Mesendoderm (in vitro differentiated cells): ENCODE data around the gene GSAP.
A peak's percentile ranks its signal among the peaks of the same experiment; 100 is the strongest.
"Not testable (repeated sequence)": the region's sequence is repeated elsewhere in the genome, so short reads cannot be mapped to it uniquely, and the experiment has no call there.

Experiments
- DNase-seq: peaks from one replicate; pipeline ENCODE4 v3.0.0; 2013
- H2AK5ac ChIP-seq: 2 replicates; pipeline ENCODE4 v1.6.1; 2013; ENCODE audit warnings: low read length, inconsistent platforms
- H2BK120ac ChIP-seq: 2 replicates; pipeline ENCODE4 v1.6.1; 2013; ENCODE audit warnings: low read depth, mild to moderate bottlenecking, low read length, moderate library complexity, mixed read lengths
- H2BK15ac ChIP-seq: replicated peaks from 2 replicates; pipeline ENCODE4 v1.6.1; 2013; ENCODE audit warnings: low read depth, mild to moderate bottlenecking, moderate library complexity
- H2BK5ac ChIP-seq: 2 replicates; pipeline ENCODE4 v1.6.1; 2013; ENCODE audit warnings: low read length, inconsistent platforms
- H3K18ac ChIP-seq: 2 replicates; pipeline ENCODE4 v1.6.1; 2013; ENCODE audit warnings: mild to moderate bottlenecking, low read length, mixed read lengths
- H3K23ac ChIP-seq: one replicate; pipeline ENCODE4 v1.6.1; 2013; ENCODE audit warnings: low read length
- H3K27ac ChIP-seq: 2 replicates; pipeline ENCODE4 v1.5.1; 2013; ENCODE audit warnings: low read depth, mild to moderate bottlenecking, inconsistent platforms, low read length, moderate library complexity
- H3K27me3 ChIP-seq: 2 replicates; pipeline ENCODE4 v1.6.1; 2013; ENCODE audit warnings: low read length, control low read depth, mild to moderate bottlenecking, inconsistent platforms; ENCODE audit not compliant: insufficient read depth, poor library complexity
- H3K36me3 ChIP-seq: 2 replicates; pipeline ENCODE4 v1.6.1; 2013; ENCODE audit warnings: low read length, inconsistent platforms; ENCODE audit not compliant: control insufficient read depth, insufficient read depth
- H3K4ac ChIP-seq: one replicate; pipeline ENCODE4 v1.6.1; 2013; ENCODE audit warnings: low read depth, mild to moderate bottlenecking, low read length, moderate library complexity
- H3K4me1 ChIP-seq: 2 replicates; pipeline ENCODE4 v1.6.1; 2013; ENCODE audit warnings: low read depth, low read length, inconsistent platforms; ENCODE audit not compliant: control insufficient read depth
- H3K4me2 ChIP-seq: 2 replicates; pipeline ENCODE4 v1.6.1; 2013; ENCODE audit warnings: low read length
- H3K4me3 ChIP-seq: 2 replicates; pipeline ENCODE4 v1.5.1; 2013; ENCODE audit warnings: mild to moderate bottlenecking, low read length
- H3K56ac ChIP-seq: one replicate; pipeline ENCODE4 v1.6.1; 2013; ENCODE audit warnings: low read length
- H3K79me1 ChIP-seq: 2 replicates; pipeline ENCODE4 v1.6.1; 2013; ENCODE audit warnings: low read length, inconsistent platforms
- H3K79me2 ChIP-seq: 2 replicates; pipeline ENCODE4 v1.6.1; 2013; ENCODE audit warnings: mild to moderate bottlenecking, low read length; ENCODE audit not compliant: control insufficient read depth, insufficient read depth
- H3K9ac ChIP-seq: 2 replicates; pipeline ENCODE4 v1.6.1; 2013; ENCODE audit warnings: low read length, inconsistent platforms
- H4K5ac ChIP-seq: one replicate; pipeline ENCODE4 v1.6.1; 2013; ENCODE audit warnings: low read length
- H4K8ac ChIP-seq: one replicate; pipeline ENCODE4 v1.6.1; 2013; ENCODE audit warnings: low read depth, mild to moderate bottlenecking, control low read depth, low read length, moderate library complexity
- WGBS: extraction: QIAGEN DNeasy Blood & Tissue Kit; methylation state at CpG from one replicate; pipeline ENCODE4 v1.1.7; 2013; ENCODE audit warnings: low lambda C conversion rate, missing lambda C conversion rate; ENCODE audit not compliant: insufficient coverage; ENCODE audit errors: extremely low coverage; 5-methylcytosine and 5-hydroxymethylcytosine counted together

Gene GSAP

DNA sequence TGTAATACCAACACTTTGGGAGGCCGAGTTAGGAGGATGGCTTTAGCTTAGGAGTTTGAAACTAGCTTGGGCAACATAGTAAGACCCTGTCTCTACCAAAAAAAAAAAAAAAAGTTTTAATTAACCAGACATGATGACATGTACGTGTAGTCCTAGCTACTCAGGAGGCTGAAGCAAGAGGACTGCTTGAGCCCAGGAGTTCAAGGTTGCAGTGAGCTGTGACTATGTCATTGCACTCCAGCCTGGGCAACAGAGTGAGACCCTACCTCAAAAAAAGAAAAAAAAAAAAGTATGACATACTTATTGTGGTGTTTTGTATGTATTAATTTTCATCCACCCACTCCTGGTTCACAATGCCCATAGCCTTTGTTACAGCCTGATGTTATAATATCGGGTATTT is 69.7 kb downstream of the GSAP start:
- H3K9ac ChIP-seq, result no peak overlapping the region
- no peak overlapping the region for H3K4ac ChIP-seq
- H3K23ac ChIP-seq, result no peak overlapping the region
- no peak overlapping the region for H3K4me3 ChIP-seq
- no peaks in the 10 kb centered on the region for H3K27me3 ChIP-seq
- H3K79me2 ChIP-seq, result no peaks in the 10 kb centered on the region
- H3K36me3 ChIP-seq, result no peaks in the 10 kb centered on the region
- H4K8ac ChIP-seq, result no peak overlapping the region
- no peak overlapping the region for H4K5ac ChIP-seq
- no peak overlapping the region for H3K18ac ChIP-seq
- H2AK5ac ChIP-seq, result no peak overlapping the region
- no peak overlapping the region for H3K27ac ChIP-seq
- no peak overlapping the region for H3K4me2 ChIP-seq
- no peaks in the 10 kb centered on the region for H3K79me1 ChIP-seq
- H2BK5ac ChIP-seq, result no peak overlapping the region
- peaks cover 6% of the 10 kb centered on the region for H3K4me1 ChIP-seq
- no peak overlapping the region for H3K56ac ChIP-seq
- H2BK120ac ChIP-seq, result no peak overlapping the region
- DNase-seq, result no peak
- no CpG with 5 or more reads among the region's 3 CpGs for WGBS
- no peak overlapping the region for H2BK15ac ChIP-seq

DNA sequence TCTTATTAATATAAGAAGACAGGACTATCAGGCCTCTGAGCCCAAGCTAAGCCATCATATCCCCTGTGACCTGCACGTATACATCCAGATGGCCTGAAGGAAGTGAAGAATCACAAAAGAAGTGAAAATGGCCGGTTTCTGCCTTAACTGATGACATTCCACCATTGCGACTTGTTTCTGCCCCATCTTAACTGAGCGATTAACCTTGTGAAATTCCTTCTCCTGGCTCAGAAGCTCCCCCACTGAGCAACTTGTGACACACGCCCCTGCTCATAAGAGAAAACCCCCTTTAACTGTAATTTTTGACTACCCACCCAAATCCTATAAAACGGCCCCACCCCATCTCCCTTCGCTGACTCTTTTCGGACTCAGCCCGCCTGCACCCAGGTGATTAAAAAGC is 70.7 kb downstream of the GSAP start:
- not testable (repeated sequence) for H4K8ac ChIP-seq, H3K9ac ChIP-seq, H4K5ac ChIP-seq, H2BK15ac ChIP-seq, H3K27me3 ChIP-seq, H3K36me3 ChIP-seq, H3K4me1 ChIP-seq, H2BK5ac ChIP-seq, H3K23ac ChIP-seq, H3K4ac ChIP-seq, H3K79me2 ChIP-seq, H2AK5ac ChIP-seq, H3K79me1 ChIP-seq, H3K4me3 ChIP-seq, H2BK120ac ChIP-seq, H3K4me2 ChIP-seq, H3K56ac ChIP-seq
- H3K27ac ChIP-seq, result peak overlapping the region; percentile 36
- peak overlapping the region; percentile 68 for H3K18ac ChIP-seq
- peak; percentile 72 for DNase-seq
- WGBS, result no CpG with 5 or more reads among the region's 9 CpGs

DNA sequence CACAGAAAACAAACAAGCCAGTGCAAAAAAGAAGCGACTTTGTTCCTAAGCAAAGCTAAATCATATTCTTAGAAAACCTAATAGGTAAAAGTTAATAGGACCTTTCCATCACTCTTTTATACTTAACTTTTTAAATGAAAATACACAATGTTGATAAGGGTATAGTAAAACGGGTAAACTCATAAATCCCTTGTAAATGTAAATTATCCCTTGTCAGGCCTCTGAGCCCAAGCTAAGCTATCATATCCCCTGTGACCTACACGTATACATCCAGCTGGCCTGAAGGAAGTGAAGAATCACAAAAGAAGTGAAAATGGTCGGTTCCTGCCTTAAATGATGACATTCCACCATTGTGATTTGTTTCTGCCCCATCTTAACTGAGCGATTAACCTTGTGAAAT is 76.4 kb downstream of the GSAP start:
- Histone ChIP-seq H3K27ac (no peak overlapping the region), H3K4me1 (peaks cover 8% of the 10 kb centered on the region), H2BK120ac (peak overlapping the region; percentile 5), H3K56ac (no peak overlapping the region), H2BK15ac (no peak overlapping the region), H2AK5ac (no peak overlapping the region), H3K36me3 (no peaks in the 10 kb centered on the region), H3K4ac (no peak overlapping the region), H3K18ac (no peak overlapping the region), H3K4me2 (no peak overlapping the region), H3K4me3 (no peak overlapping the region), H3K9ac (no peak overlapping the region), H3K79me1 (no peaks in the 10 kb centered on the region), H3K27me3 (no peaks in the 10 kb centered on the region), H4K5ac (no peak overlapping the region), H3K79me2 (no peaks in the 10 kb centered on the region), H4K8ac (no peak overlapping the region), H3K23ac (no peak overlapping the region), H2BK5ac (no peak overlapping the region)
- no peak for DNase-seq
- WGBS, result no CpG with 5 or more reads among the region's 5 CpGs

DNA sequence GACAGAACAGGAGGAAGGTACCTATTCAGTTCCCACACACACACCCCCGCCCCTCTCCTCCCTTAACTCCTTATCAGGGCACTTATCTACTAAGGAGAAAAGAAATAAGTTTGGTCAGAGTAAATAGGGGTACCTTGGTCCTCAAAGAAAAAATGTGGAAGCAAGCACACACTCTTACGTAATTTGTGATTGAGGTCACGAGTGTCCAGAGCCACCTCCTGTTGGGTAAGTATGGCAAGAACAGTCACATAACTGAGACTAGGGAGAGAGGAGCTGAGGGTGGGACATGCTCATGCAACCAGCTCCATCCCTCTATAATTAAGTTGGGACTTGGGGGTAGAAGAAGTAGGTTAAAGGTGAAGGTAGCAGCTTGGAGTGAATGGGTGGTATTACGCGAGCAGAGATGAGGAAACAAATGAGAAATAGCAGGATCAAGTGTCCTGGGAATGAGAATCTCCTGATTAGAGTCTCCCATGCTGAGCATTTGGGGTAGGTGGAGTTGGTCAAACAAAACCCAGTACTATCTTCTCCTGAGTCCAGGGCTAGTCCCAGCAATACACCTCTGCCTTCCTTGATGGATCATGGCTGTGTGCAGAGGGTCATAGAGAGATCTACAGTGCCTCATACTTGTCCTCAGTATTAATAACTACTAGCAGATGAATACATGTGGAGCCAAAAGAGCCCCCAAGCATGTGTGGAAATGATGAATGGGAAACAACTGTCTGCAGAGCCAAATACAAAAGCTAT is 77.1 kb downstream of the GSAP start:
- H3K18ac ChIP-seq, result no peak overlapping the region
- H2AK5ac ChIP-seq, result no peak overlapping the region
- no peaks in the 10 kb centered on the region for H3K27me3 ChIP-seq
- no peak overlapping the region for H3K23ac ChIP-seq
- H3K27ac ChIP-seq, result no peak overlapping the region
- peaks cover 6% of the 10 kb centered on the region for H3K4me1 ChIP-seq
- H3K4me3 ChIP-seq, result no peak overlapping the region
- no peak overlapping the region for H4K5ac ChIP-seq
- no peak overlapping the region for H3K4me2 ChIP-seq
- H3K36me3 ChIP-seq, result no peaks in the 10 kb centered on the region
- no peak overlapping the region for H4K8ac ChIP-seq
- H3K79me2 ChIP-seq, result no peaks in the 10 kb centered on the region
- no peak overlapping the region for H3K9ac ChIP-seq
- H2BK15ac ChIP-seq, result no peak overlapping the region
- H3K56ac ChIP-seq, result no peak overlapping the region
- H2BK5ac ChIP-seq, result no peak overlapping the region
- no CpG with 5 or more reads among the region's 5 CpGs for WGBS
- no peak overlapping the region for H2BK120ac ChIP-seq
- H3K79me1 ChIP-seq, result no peaks in the 10 kb centered on the region
- no peak overlapping the region for H3K4ac ChIP-seq
- DNase-seq, result peak; percentile 26

DNA sequence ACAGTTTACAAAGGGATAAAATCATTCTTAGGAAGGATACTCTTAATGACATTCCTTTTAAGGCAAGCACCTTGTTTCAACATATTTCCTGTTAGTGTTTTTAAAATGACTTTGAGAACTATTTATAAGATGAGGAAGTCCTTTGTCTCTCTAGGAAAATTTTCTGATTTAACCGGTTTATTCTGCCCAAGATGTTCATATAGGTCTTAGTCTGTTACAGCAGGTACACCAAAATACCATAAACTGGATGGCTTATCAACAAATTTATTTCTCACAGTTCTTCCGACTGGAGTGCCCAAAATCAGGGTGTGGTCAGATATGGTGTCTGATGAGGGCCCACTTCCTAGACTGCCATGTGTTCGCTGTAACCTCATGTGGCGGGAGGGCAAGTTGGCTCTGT is 77.9 kb downstream of the GSAP start:
- Histone ChIP-seq H2BK5ac (no peak overlapping the region), H3K4me1 (peaks cover 6% of the 10 kb centered on the region), H3K79me2 (no peaks in the 10 kb centered on the region), H3K27ac (no peak overlapping the region), H4K5ac (no peak overlapping the region), H3K4me2 (no peak overlapping the region), H2BK15ac (no peak overlapping the region), H3K4me3 (no peak overlapping the region), H2AK5ac (no peak overlapping the region), H3K56ac (no peak overlapping the region), H4K8ac (no peak overlapping the region), H3K18ac (peak overlapping the region; percentile 78), H3K36me3 (no peaks in the 10 kb centered on the region), H2BK120ac (no peak overlapping the region), H3K23ac (no peak overlapping the region), H3K79me1 (no peaks in the 10 kb centered on the region), H3K9ac (no peak overlapping the region), H3K27me3 (no peaks in the 10 kb centered on the region), H3K4ac (no peak overlapping the region)
- no CpG with 5 or more reads among the region's 4 CpGs for WGBS
- DNase-seq, result no peak

DNA sequence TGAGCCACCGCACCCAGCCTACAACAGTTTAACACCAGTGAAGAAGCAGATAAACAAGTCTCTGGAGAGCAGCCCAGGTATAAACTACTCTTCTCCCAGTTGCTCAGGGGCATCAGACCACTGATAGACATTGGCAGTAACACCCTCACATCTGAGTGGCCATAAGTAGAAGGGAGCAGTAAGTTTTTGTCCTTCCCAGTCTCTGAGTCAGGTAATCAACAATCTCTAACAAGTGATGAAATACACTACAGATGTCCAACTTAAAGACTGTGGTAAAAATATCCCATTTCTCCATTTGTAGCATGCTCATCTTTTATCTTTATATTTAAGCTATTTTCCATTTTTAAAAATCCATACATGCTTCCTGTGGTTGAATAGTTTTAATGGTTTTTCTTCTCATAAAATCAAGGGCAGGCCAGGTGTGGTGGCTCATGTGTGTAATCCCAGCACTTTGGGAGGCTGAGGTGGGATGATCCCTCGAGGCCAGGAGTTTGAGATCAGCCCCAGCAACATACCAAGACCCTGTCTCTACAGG is 78.6 kb downstream of the GSAP start:
- no CpG with 5 or more reads among the region's 2 CpGs for WGBS
- no peaks in the 10 kb centered on the region for H3K36me3 ChIP-seq
- H3K18ac ChIP-seq, result no peak overlapping the region
- H2AK5ac ChIP-seq, result no peak overlapping the region
- peaks cover 6% of the 10 kb centered on the region for H3K4me1 ChIP-seq
- H3K9ac ChIP-seq, result no peak overlapping the region
- no peak overlapping the region for H3K56ac ChIP-seq
- H3K4ac ChIP-seq, result peak overlapping the region; percentile 49
- H3K23ac ChIP-seq, result no peak overlapping the region
- no peak overlapping the region for H3K4me2 ChIP-seq
- H3K79me2 ChIP-seq, result no peaks in the 10 kb centered on the region
- H4K8ac ChIP-seq, result no peak overlapping the region
- no peak overlapping the region for H2BK120ac ChIP-seq
- H3K27me3 ChIP-seq, result no peaks in the 10 kb centered on the region
- no peak overlapping the region for H3K4me3 ChIP-seq
- no peak overlapping the region for H2BK5ac ChIP-seq
- H3K79me1 ChIP-seq, result no peaks in the 10 kb centered on the region
- H2BK15ac ChIP-seq, result no peak overlapping the region
- H4K5ac ChIP-seq, result no peak overlapping the region
- H3K27ac ChIP-seq, result no peak overlapping the region
- DNase-seq, result no peak
